Measurements from ENCODE around the gene PRKCE. TPM values are rescaled to one million over a fixed set of nuclear protein-coding genes. Genes with fewer than 3 reads are reported as not detected.

The PRKCE gene
- total RNA-seq, 2 experiments from 2014 or later, result 17.0 to 42.1 TPM

- H3K9me2 ChIP-seq (ENCODE audit: insufficient read depth, low read length), result no peaks in the 10 kb centered on the region
- H3K4me1 ChIP-seq (ENCODE audit: insufficient read depth, low read length, poor library complexity, severe bottlenecking), result no peaks in the 10 kb centered on the region
- no peak overlapping the region for H3K4me2 ChIP-seq (ENCODE audit: low read length)
- TF ChIP-seq EZH2phosphoT487 (IDR thresholded peaks at IDR 0.05; ENCODE audit: borderline replicate concordance, low read depth, low read length), result no peak
- no peak for TF ChIP-seq CTCF (conservative IDR thresholded peaks at IDR 0.05; ENCODE audit: low read length)
- no peaks in the 10 kb centered on the region for H3K79me2 ChIP-seq (ENCODE audit: insufficient read depth, low read depth, low read length)
- intact Hi-C loops (cut with micrococcal nuclease; ENCODE audit: unreplicated experiment), result no loop called here
- no peak overlapping the region for H2AFZ ChIP-seq (ENCODE audit: low read length)
- H3K9me3 ChIP-seq (ENCODE audit: low read length), result no peaks in the 10 kb centered on the region
- CTCF ChIA-PET (ENCODE audit: unreplicated experiment), result no interaction called here
- no TSS peak for BruUV-seq (replicated peaks)
- no peak overlapping the region for H3K4me3 ChIP-seq (ENCODE audit: low read depth, low read length, poor library complexity, severe bottlenecking)
- POLR2A ChIA-PET, result no interaction called here
- no peaks in the 10 kb centered on the region for H4K20me1 ChIP-seq (ENCODE audit: insufficient read depth, low read length)
- no peak overlapping the region for H3K27ac ChIP-seq (ENCODE audit: low read depth, low read length, poor library complexity, severe bottlenecking)
- H3K36me3 ChIP-seq (ENCODE audit: insufficient read depth, low read length), result no peaks in the 10 kb centered on the region
- DNase-seq (ENCODE audit: low spot score), result no peak
These were observed 251.4 kb downstream of the PRKCE start for GRCh38 chr2:45902781-45903375.

- no peak for DNase-seq (ENCODE audit: low spot score)
These were observed 252.9 kb downstream of the PRKCE start for GRCh38 chr2:45904267-45904945.

More at GRCh38 chr2:45904267-45904945, 252.9 kb downstream of the PRKCE start:
- Histone ChIP-seq H3K27ac (ENCODE audit: low read depth, low read length, poor library complexity, severe bottlenecking) (no peak overlapping the region), H4K20me1 (ENCODE audit: insufficient read depth, low read length) (no peaks in the 10 kb centered on the region), H3K4me1 (ENCODE audit: insufficient read depth, low read length, poor library complexity, severe bottlenecking) (peaks cover 3% of the 10 kb centered on the region), H3K79me2 (ENCODE audit: insufficient read depth, low read depth, low read length) (no peaks in the 10 kb centered on the region), H2AFZ (ENCODE audit: low read length) (no peak overlapping the region), H3K4me2 (ENCODE audit: low read length) (no peak overlapping the region), H3K36me3 (ENCODE audit: insufficient read depth, low read length) (no peaks in the 10 kb centered on the region), H3K9me2 (ENCODE audit: insufficient read depth, low read length) (no peaks in the 10 kb centered on the region), H3K9me3 (ENCODE audit: low read length) (no peaks in the 10 kb centered on the region), H3K4me3 (ENCODE audit: low read depth, low read length, poor library complexity, severe bottlenecking) (no peak overlapping the region)
- CTCF ChIA-PET (ENCODE audit: unreplicated experiment), result no interaction called here
- POLR2A ChIA-PET, result interaction anchor here (0.7 kb wide), 1 partner anchor 14 kb away, joined by 3 read pairs; no protein-coding TSS in a partner anchor
- BruUV-seq (replicated peaks), result no TSS peak
- TF ChIP-seq CTCF (conservative IDR thresholded peaks at IDR 0.05; ENCODE audit: low read length), result no peak
- TF ChIP-seq EZH2phosphoT487 (IDR thresholded peaks at IDR 0.05; ENCODE audit: borderline replicate concordance, low read depth, low read length), result no peak
- intact Hi-C loops (cut with micrococcal nuclease; ENCODE audit: unreplicated experiment), result no loop called here

Data from OCI-LY7 (cell line).